Fibroblast of the conjunctiva (primary cell): ENCODE data around the gene SDCCAG8.

Experiments
- DNase-seq: peaks from one replicate; pipeline ENCODE4 v3.0.0-alpha.2; 2010; ENCODE audit warnings: low read depth

The SDCCAG8 gene

GRCh38 chr1:243461700-243462099, 205.9 kb downstream of the SDCCAG8 start:
- DNase-seq, result no peak

- no peak for DNase-seq
Observed at GRCh38 chr1:243462929-243463697, 207.3 kb downstream of the SDCCAG8 start.

GRCh38 chr1:243465081-243465480, 209.2 kb downstream of the SDCCAG8 start:
- DNase-seq, result no peak

- DNase-seq, result no peak
Observed at GRCh38 chr1:243465738-243466137, 209.9 kb downstream of the SDCCAG8 start.

- DNase-seq, result no peak
Observed at GRCh38 chr1:243469497-243469896, 213.7 kb downstream of the SDCCAG8 start.

- DNase-seq, result no peak
Observed at GRCh38 chr1:243470502-243470901, 214.7 kb downstream of the SDCCAG8 start.

GRCh38 chr1:243471026-243471685, 215.3 kb downstream of the SDCCAG8 start:
- DNase-seq, result no peak

GRCh38 chr1:243471754-243472745, 216.2 kb downstream of the SDCCAG8 start:
- no peak for DNase-seq

- no peak for DNase-seq
Observed at GRCh38 chr1:243473227-243474135, 217.6 kb downstream of the SDCCAG8 start.

GRCh38 chr1:243474136-243474881, 218.5 kb downstream of the SDCCAG8 start:
- no peak for DNase-seq

- DNase-seq, result no peak
Observed at GRCh38 chr1:243474906-243475305, 219.1 kb downstream of the SDCCAG8 start.

GRCh38 chr1:243475966-243476365, 220.1 kb downstream of the SDCCAG8 start:
- DNase-seq, result no peak

GRCh38 chr1:243477731-243478290, 222.0 kb downstream of the SDCCAG8 start:
- DNase-seq, result no peak

- DNase-seq, result no peak
Observed at GRCh38 chr1:243481101-243481500, 225.3 kb downstream of the SDCCAG8 start.

GRCh38 chr1:243482141-243483022, 226.5 kb downstream of the SDCCAG8 start:
- peak; percentile 80 for DNase-seq

- DNase-seq, result no peak
Observed at GRCh38 chr1:243483071-243483771, 227.4 kb downstream of the SDCCAG8 start.

GRCh38 chr1:243483952-243484351, 228.1 kb downstream of the SDCCAG8 start:
- DNase-seq, result no peak

GRCh38 chr1:243487036-243487648, 231.3 kb downstream of the SDCCAG8 start:
- no peak for DNase-seq
